ENCODE results near the gene NPRL2.
A peak's percentile ranks its signal among the peaks of the same experiment; 100 is the strongest.

The NPRL2 gene

GRCh38 chr3:50298836-50299637 lies 51.5 kb downstream of the NPRL2 start, which contains the start of the genes HYAL3 and NAA80:
Gene HYAL3, minus strand, starts transcription at chr3:50299405. Its CDS starts 3,803 bp downstream, at chr3:50295602.
Gene NAA80, minus strand, starts transcription at chr3:50299405. Its CDS starts 1,942 bp downstream, at chr3:50297463.
- Histone ChIP-seq H2BK15ac (ENCODE audit: low read depth, poor library complexity, severe bottlenecking) (peak within 1 kb of the TSS; percentile 73), H2BK5ac (ENCODE audit: low read depth, low read length, poor library complexity, severe bottlenecking) (no peak within 1 kb of the TSS), H3K36me3 (ENCODE audit: control insufficient read depth in 1 of 2, insufficient read depth in 2 of 2, low read depth in 1 of 2, low read length in 2 of 2) (peaks cover 5 to 12% of the 10 kb centered on the region in 2 experiments), H3K4me3 (ENCODE audit: insufficient read depth in 1 of 2, low read depth in 1 of 2, low read length in 2 of 2) (peak within 1 kb of the TSS; percentile 70 to 91), H3K79me1 (replicated peaks; ENCODE audit: low read length, poor library complexity, severe bottlenecking) (peaks cover 14% of the 10 kb centered on the region), H3K9me3 (ENCODE audit: control insufficient read depth, low read length) (no peaks in the 10 kb centered on the region), H3K4me2 (ENCODE audit: low read length, poor library complexity, severe bottlenecking) (peak within 1 kb of the TSS; percentile 93), H3K14ac (ENCODE audit: low read length in 2 of 2) (peak within 1 kb of the TSS in 1 of 2 experiments; percentile 22), H2AK5ac (ENCODE audit: low read length, severe bottlenecking) (peak within 1 kb of the TSS; percentile 67), H3K27ac (ENCODE audit: low read length, poor library complexity, severe bottlenecking) (peak within 1 kb of the TSS; percentile 21), H2BK12ac (ENCODE audit: low read length in 2 of 2) (peak within 1 kb of the TSS in 1 of 2 experiments; percentile 40), H2AFZ (ENCODE audit: low read depth, low read length) (peak within 1 kb of the TSS; percentile 42), H3K4me1 (ENCODE audit: control insufficient read depth, insufficient read depth, low read depth, low read length) (peaks cover 34% of the 10 kb centered on the region), H4K8ac (ENCODE audit: low read length) (peak within 1 kb of the TSS; percentile 90), H3K4ac (ENCODE audit: low read depth in 1 of 2, low read length in 2 of 2) (peak within 1 kb of the TSS; percentile 53 to 96), H4K91ac (ENCODE audit: low read length) (peak within 1 kb of the TSS; percentile 91), H3K18ac (ENCODE audit: low read depth in 1 of 2, low read length in 2 of 2) (peak within 1 kb of the TSS; percentile 83 to 92), H3K23ac (ENCODE audit: low read length in 2 of 2) (peak within 1 kb of the TSS in 1 of 2 experiments; percentile 79), H3K9ac (ENCODE audit: low read length) (peak within 1 kb of the TSS; percentile 94), H3K27me3 (ENCODE audit: control insufficient read depth in 1 of 2, insufficient read depth in 1 of 2, low read length in 2 of 2) (no peaks in the 10 kb centered on the region), H2BK120ac (ENCODE audit: low read depth, low read length) (peak within 1 kb of the TSS; percentile 23)
- WGBS = under 1% methylated on average over 58 of the region's 61 CpGs
- DNase-seq = peak; percentile 99

DNA sequence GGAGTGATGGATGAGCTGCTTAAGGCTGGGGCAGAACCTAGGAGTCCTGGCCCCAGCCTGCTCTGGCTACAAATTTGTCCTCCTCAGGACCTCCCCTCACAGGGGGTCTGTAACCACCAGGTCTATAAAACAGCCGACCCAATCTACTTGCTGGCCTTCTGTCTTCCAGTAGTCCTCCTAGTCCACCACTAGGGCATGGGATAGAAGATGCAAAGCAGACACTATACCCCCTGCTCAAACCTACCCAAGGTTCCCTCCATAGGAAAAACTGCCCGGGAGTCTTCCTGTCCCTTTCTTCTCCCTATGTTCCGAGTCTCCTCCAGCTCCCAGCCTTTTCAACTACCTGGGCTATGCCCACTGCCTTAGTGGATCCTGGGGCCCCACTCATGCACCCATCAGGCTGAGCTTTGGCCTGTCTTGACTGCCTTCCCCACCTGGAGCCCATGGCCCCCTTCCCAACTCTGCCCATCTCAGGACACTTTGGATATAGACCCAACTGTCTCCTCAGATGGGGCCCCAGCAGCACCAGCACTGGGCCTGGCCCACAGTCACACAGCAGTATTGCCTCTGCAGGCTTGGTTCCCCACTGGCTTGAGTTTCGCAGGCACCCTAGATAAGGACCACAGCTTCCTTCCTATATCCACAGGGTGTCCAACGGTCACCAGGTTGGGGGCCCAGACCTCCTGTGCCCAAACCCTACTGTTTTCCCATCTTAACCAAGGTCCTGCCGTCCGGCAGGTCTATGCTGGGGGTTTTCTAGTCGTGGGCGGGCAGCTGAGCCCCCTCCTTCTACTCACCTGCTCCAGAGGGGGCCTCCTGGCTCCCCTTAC lies 52.5 kb downstream of the NPRL2 start:
- peak overlapping the region; percentile 83 to 92 for H3K18ac ChIP-seq (ENCODE audit: low read depth in 1 of 2, low read length in 2 of 2)
- H3K23ac ChIP-seq (ENCODE audit: low read length in 2 of 2) = peak overlapping the region in 1 of 2 experiments; percentile 79
- peak overlapping the region; percentile 31 for H4K91ac ChIP-seq (ENCODE audit: low read length)
- no peak overlapping the region for H3K14ac ChIP-seq (ENCODE audit: low read length in 2 of 2)
- peak overlapping the region; percentile 67 for H2AK5ac ChIP-seq (ENCODE audit: low read length, severe bottlenecking)
- H2BK12ac ChIP-seq (ENCODE audit: low read length in 2 of 2) = peak overlapping the region in 1 of 2 experiments; percentile 32
- H3K9ac ChIP-seq (ENCODE audit: low read length) = peak overlapping the region; percentile 94
- H3K27me3 ChIP-seq (ENCODE audit: control insufficient read depth in 1 of 2, insufficient read depth in 1 of 2, low read length in 2 of 2) = no peaks in the 10 kb centered on the region
- no peak overlapping the region for H2AFZ ChIP-seq (ENCODE audit: low read depth, low read length)
- H2BK120ac ChIP-seq (ENCODE audit: low read depth, low read length) = no peak overlapping the region
- peak overlapping the region; percentile 93 for H3K4me2 ChIP-seq (ENCODE audit: low read length, poor library complexity, severe bottlenecking)
- H3K9me3 ChIP-seq (ENCODE audit: control insufficient read depth, low read length) = no peaks in the 10 kb centered on the region
- H2BK15ac ChIP-seq (ENCODE audit: low read depth, poor library complexity, severe bottlenecking) = peak overlapping the region; percentile 73
- H3K4me1 ChIP-seq (ENCODE audit: control insufficient read depth, insufficient read depth, low read depth, low read length) = peaks cover 28% of the 10 kb centered on the region
- peaks cover 14% of the 10 kb centered on the region for H3K79me1 ChIP-seq (replicated peaks; ENCODE audit: low read length, poor library complexity, severe bottlenecking)
- WGBS = 60% methylated on average over 9 of the region's 9 CpGs
- H2BK5ac ChIP-seq (ENCODE audit: low read depth, low read length, poor library complexity, severe bottlenecking) = no peak overlapping the region
- peak overlapping the region; percentile 70 to 91 for H3K4me3 ChIP-seq (ENCODE audit: insufficient read depth in 1 of 2, low read depth in 1 of 2, low read length in 2 of 2)
- peak overlapping the region; percentile 42 for H4K8ac ChIP-seq (ENCODE audit: low read length)
- peak overlapping the region in 1 of 2 experiments; percentile 19 for H3K4ac ChIP-seq (ENCODE audit: low read depth in 1 of 2, low read length in 2 of 2)
- H3K36me3 ChIP-seq (ENCODE audit: control insufficient read depth in 1 of 2, insufficient read depth in 2 of 2, low read depth in 1 of 2, low read length in 2 of 2) = peaks cover 5 to 12% of the 10 kb centered on the region in 2 experiments
- DNase-seq = peak; percentile 35
- H3K27ac ChIP-seq (ENCODE audit: low read length, poor library complexity, severe bottlenecking) = no peak overlapping the region

- H2BK15ac ChIP-seq (ENCODE audit: low read depth, poor library complexity, severe bottlenecking) = no peak overlapping the region
- H3K14ac ChIP-seq (ENCODE audit: low read length in 2 of 2) = no peak overlapping the region
- H2AFZ ChIP-seq (ENCODE audit: low read depth, low read length) = no peak overlapping the region
- no peak overlapping the region for H2BK120ac ChIP-seq (ENCODE audit: low read depth, low read length)
- H3K4me2 ChIP-seq (ENCODE audit: low read length, poor library complexity, severe bottlenecking) = no peak overlapping the region
- peaks cover 5 to 12% of the 10 kb centered on the region in 2 experiments for H3K36me3 ChIP-seq (ENCODE audit: control insufficient read depth in 1 of 2, insufficient read depth in 2 of 2, low read depth in 1 of 2, low read length in 2 of 2)
- no peak overlapping the region for H3K4me3 ChIP-seq (ENCODE audit: insufficient read depth in 1 of 2, low read depth in 1 of 2, low read length in 2 of 2)
- H3K9me3 ChIP-seq (ENCODE audit: control insufficient read depth, low read length) = no peaks in the 10 kb centered on the region
- peaks cover 14% of the 10 kb centered on the region for H3K79me1 ChIP-seq (replicated peaks; ENCODE audit: low read length, poor library complexity, severe bottlenecking)
- no peak overlapping the region for H3K27ac ChIP-seq (ENCODE audit: low read length, poor library complexity, severe bottlenecking)
- no peak overlapping the region for H3K23ac ChIP-seq (ENCODE audit: low read length in 2 of 2)
- no peak overlapping the region for H4K8ac ChIP-seq (ENCODE audit: low read length)
- H3K4ac ChIP-seq (ENCODE audit: low read depth in 1 of 2, low read length in 2 of 2) = no peak overlapping the region
- H4K91ac ChIP-seq (ENCODE audit: low read length) = no peak overlapping the region
- H2BK12ac ChIP-seq (ENCODE audit: low read length in 2 of 2) = no peak overlapping the region
- no peak overlapping the region for H3K9ac ChIP-seq (ENCODE audit: low read length)
- no peak for DNase-seq
- no peak overlapping the region for H3K18ac ChIP-seq (ENCODE audit: low read depth in 1 of 2, low read length in 2 of 2)
- H2AK5ac ChIP-seq (ENCODE audit: low read length, severe bottlenecking) = no peak overlapping the region
- H2BK5ac ChIP-seq (ENCODE audit: low read depth, low read length, poor library complexity, severe bottlenecking) = no peak overlapping the region
- 92% methylated on average over 2 of the region's 2 CpGs for WGBS
- H3K4me1 ChIP-seq (ENCODE audit: control insufficient read depth, insufficient read depth, low read depth, low read length) = peaks cover 26% of the 10 kb centered on the region
- H3K27me3 ChIP-seq (ENCODE audit: control insufficient read depth in 1 of 2, insufficient read depth in 1 of 2, low read length in 2 of 2) = no peaks in the 10 kb centered on the region
Measured at GRCh38 chr3:50297384-50297775, 53.2 kb downstream of the NPRL2 start.
